Spleen (tissue), 11 donors: ENCODE data around the gene MBNL2. TPM values are rescaled to one million over a fixed set of nuclear protein-coding genes. Genes with fewer than 3 reads are reported as not detected.

ENCODE experiments used
- DNase-seq: peaks from one replicate; pipeline ENCODE4 v3.0.0-alpha.2; 2020
- H3K27ac ChIP-seq, 8 donors: fragments of 200-600 bp; sonication (generic) in 7 of 8; 1 replicate in 4 of 8; 2 replicates in 4 of 8; pipeline versions ENCODE4 v1.5.0 to v1.8.0; 2016 to 2021; ENCODE audit warnings: inconsistent platforms in 4 of 8, mild to moderate bottlenecking in 4 of 8, moderate library complexity in 1 of 8
- H3K27me3 ChIP-seq, 7 donors: fragments of 200-600 bp; sonication (generic) in 6 of 7; replicated peaks in 1 of 7; 1 replicate in 4 of 7; 2 replicates in 3 of 7; pipeline versions ENCODE4 v1.5.0 to v1.8.0; 2016 to 2021; ENCODE audit warnings: inconsistent platforms in 3 of 7, mild to moderate bottlenecking in 1 of 7
- H3K36me3 ChIP-seq, 6 donors: fragments of 200-600 bp; sonication (generic) in 5 of 6; 1 replicate in 4 of 6; 2 replicates in 2 of 6; pipeline versions ENCODE4 v1.5.0 to v1.8.0; 2016 to 2021; ENCODE audit warnings: inconsistent platforms in 2 of 6
- H3K4me1 ChIP-seq, 6 donors: fragments of 200-600 bp; sonication (generic) in 5 of 6; 1 replicate in 3 of 6; 2 replicates in 3 of 6; pipeline versions ENCODE4 v1.5.0 to v1.8.0; 2016 to 2021; ENCODE audit warnings: inconsistent platforms in 3 of 6
- H3K4me3 ChIP-seq, 8 donors: fragments of 200-600 bp; sonication (generic) in 7 of 8; 1 replicate in 4 of 8; 2 replicates in 4 of 8; pipeline versions ENCODE4 v1.5.0 to v1.8.0; 2016 to 2021; ENCODE audit warnings: inconsistent platforms in 4 of 8, mild to moderate bottlenecking in 4 of 8, moderate library complexity in 2 of 8
- H3K9me3 ChIP-seq, 8 donors: fragments of 200-600 bp; sonication (generic) in 7 of 8; 1 replicate in 4 of 8; 2 replicates in 4 of 8; pipeline versions ENCODE4 v1.5.0 to v1.8.0; 2016 to 2021; ENCODE audit warnings: inconsistent platforms in 4 of 8
- POLR2A ChIP-seq, 3 donors: fragments of 450-650 bp; IDR thresholded peaks; one replicate each; pipeline ENCODE4 v1.5.1; 2017; ENCODE audit warnings: antibody characterized with exemption in 3 of 3, mild to moderate bottlenecking in 1 of 3
- POLR2AphosphoS5 ChIP-seq, 3 donors: sonication (generic); formaldehyde crosslinking; IDR thresholded peaks; one replicate each; pipeline ENCODE4 v1.5.1; 2017; ENCODE audit warnings: antibody characterized with exemption in 3 of 3
- WGBS, 5 donors: extraction: QIAGEN DNeasy Blood & Tissue Kit in 3 of 5; methylation state at CpG; one replicate each; pipeline versions ENCODE4 v1.1.5 to v1.1.7; 2013 to 2018; 5-methylcytosine and 5-hydroxymethylcytosine counted together
- intact Hi-C: fragments of 100-400 bp; cut with DNase I; formaldehyde crosslinking; loops from one replicate; pipeline ENCODE4 v1.15.0; 2023; ENCODE audit warnings: low total_unique reads
- polyA plus RNA-seq, 3 donors: library from polyadenylated mRNA; stranded (reverse); fragments of 200-250 nt; gene quantifications; one replicate each; pipeline ENCODE4 v1.2.1, GENCODE V29; 2013
- total RNA-seq, 7 donors: library from RNA; depleted of rRNA in 3 of 7; stranded (reverse); fragments of >200 nt in 3 of 7; fragmentation: NEBNext Ultra II Directional in 4 of 7; extraction: Animal tissue kit (Norgen Biotek cat#: 25700) in 4 of 7; gene quantifications; one replicate each; pipeline versions ENCODE4 v1.1.0 to v1.2.1, GENCODE V29; 2016 to 2021
- TF ChIP-seq, protein P1 (sequence below), 11 experiments: fragments of 200-600 bp in 7 of 11; fragments of 450-650 bp in 4 of 11; sonication (generic) in 4 of 11; IDR thresholded peaks in 8 of 11; conservative IDR thresholded peaks in 3 of 11; 1 replicate in 7 of 11; 2 replicates in 4 of 11; pipeline versions ENCODE4 v1.4.0 to v1.8.0; 2016 to 2021; ENCODE audit warnings: antibody characterized with exemption in 11 of 11, inconsistent platforms in 4 of 11, mild to moderate bottlenecking in 1 of 11
- donor health status: healthy with polysubstance abuse.
- donor health status: DM: no; HTN: no; CAD: no; lungs with moderate emphysema.
- donor health status: DM: no; HTN: no; CAD: no.
- donor health status: Bipolar disorder and iron deficiency.
- donor health status: healthy.
- donor health status: DM: no; HTN: no; CAD: no.
- donor health status: DM: yes; HTN: yes; CAD: no.

Gene MBNL2
- total and polyA plus RNA-seq, 10 donors, result 7.0 to 56.3 (median 31.1) TPM

DNA sequence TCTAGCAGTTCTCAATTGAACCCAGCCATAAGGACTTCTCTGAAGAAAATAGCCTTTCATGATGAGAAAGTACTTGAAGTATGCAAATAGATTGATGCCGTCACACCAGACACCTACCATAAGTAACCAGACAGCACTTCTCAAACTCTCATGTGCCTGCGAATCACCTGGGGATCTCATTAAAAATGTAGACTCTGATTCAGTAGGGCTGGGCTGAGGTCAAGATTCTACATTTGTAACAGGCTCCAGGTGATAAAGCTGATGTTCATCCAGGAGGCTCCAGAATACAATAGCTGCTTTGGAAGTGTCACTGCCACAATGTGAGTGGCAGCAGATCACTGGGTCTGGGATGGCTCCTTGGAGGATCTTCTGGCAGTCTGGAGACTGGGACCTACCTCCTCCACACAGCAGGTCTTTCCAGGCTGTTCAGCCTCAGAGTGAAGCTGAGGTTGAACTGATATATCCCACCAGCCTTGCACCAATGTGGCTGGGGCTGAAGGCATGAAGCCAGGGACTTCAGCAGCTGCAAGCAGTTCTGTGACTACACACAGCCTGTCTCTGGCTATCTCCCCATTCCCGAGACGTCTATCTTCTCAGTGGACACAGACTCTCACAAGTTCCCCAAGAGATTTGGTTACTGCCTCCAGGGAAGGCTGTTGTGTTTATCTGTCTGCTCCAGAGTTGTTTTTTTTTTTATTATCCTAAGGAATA is 9.1 kb downstream of the MBNL2 start:
- WGBS, 5 donors, result 80 to 95% (median 92%) methylated on average over 4 of the region's 4 CpGs
- Histone ChIP-seq H3K9me3 (no peaks in the 10 kb centered on the region), H3K4me1 (peaks cover 15 to 65% (median 33%) of the 10 kb centered on the region in 6 donors), H3K4me3 (no peak overlapping the region), H3K36me3 (peaks cover 0 to 33% (median 0%) of the 10 kb centered on the region in 6 donors), H3K27ac (no peak overlapping the region), H3K27me3 (peaks cover 0 to 26% (median 0%) of the 10 kb centered on the region in 7 donors)
- no peak for DNase-seq
- intact Hi-C loops, result no loop called here
- TF ChIP-seq POLR2AphosphoS5 (IDR thresholded peaks at IDR 0.05), result no peak
- TF ChIP-seq POLR2A (IDR thresholded peaks at IDR 0.05), result no peak
- TF ChIP-seq, protein P1, sequence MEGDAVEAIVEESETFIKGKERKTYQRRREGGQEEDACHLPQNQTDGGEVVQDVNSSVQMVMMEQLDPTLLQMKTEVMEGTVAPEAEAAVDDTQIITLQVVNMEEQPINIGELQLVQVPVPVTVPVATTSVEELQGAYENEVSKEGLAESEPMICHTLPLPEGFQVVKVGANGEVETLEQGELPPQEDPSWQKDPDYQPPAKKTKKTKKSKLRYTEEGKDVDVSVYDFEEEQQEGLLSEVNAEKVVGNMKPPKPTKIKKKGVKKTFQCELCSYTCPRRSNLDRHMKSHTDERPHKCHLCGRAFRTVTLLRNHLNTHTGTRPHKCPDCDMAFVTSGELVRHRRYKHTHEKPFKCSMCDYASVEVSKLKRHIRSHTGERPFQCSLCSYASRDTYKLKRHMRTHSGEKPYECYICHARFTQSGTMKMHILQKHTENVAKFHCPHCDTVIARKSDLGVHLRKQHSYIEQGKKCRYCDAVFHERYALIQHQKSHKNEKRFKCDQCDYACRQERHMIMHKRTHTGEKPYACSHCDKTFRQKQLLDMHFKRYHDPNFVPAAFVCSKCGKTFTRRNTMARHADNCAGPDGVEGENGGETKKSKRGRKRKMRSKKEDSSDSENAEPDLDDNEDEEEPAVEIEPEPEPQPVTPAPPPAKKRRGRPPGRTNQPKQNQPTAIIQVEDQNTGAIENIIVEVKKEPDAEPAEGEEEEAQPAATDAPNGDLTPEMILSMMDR (IDR thresholded peaks at IDR 0.05 in 8 of 11, conservative IDR thresholded peaks at IDR 0.05 in 3 of 11), result no peak

DNA sequence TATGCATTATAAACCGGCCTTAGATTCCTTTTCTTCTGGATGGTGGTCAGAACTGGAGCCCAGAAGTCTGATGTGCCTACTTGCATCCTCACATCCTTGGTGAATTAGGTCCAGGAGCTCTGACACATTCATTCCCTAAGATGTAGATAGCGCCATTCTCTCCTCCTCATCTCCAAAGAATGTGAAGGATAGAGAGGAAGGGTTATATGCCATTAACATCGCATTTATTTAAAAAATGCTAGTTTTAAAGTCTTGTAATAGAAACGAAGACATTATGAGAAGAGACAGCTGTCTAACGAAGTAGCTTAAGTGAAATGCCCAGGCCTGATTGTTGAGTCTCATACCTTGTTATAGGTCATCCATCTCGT is 9.7 kb downstream of the MBNL2 start:
- H3K9me3 ChIP-seq, result no peaks in the 10 kb centered on the region
- H3K4me1 ChIP-seq, result peaks cover 9 to 65% (median 30%) of the 10 kb centered on the region in 6 donors
- no peak overlapping the region for H3K4me3 ChIP-seq
- peaks cover 0 to 28% (median 0%) of the 10 kb centered on the region in 7 donors for H3K27me3 ChIP-seq
- DNase-seq, result no peak
- intact Hi-C loops, result no loop called here
- H3K36me3 ChIP-seq, result peaks cover 0 to 33% (median 0%) of the 10 kb centered on the region in 6 donors
- 83 to 94% (median 87%) methylated on average over 6 of the region's 6 CpGs for WGBS, 5 donors
- TF ChIP-seq POLR2AphosphoS5 (IDR thresholded peaks at IDR 0.05) (no peak), POLR2A (IDR thresholded peaks at IDR 0.05) (no peak)
- TF ChIP-seq, protein P1 (IDR thresholded peaks at IDR 0.05 in 8 of 11, conservative IDR thresholded peaks at IDR 0.05 in 3 of 11), result no peak
- no peak overlapping the region for H3K27ac ChIP-seq

DNA sequence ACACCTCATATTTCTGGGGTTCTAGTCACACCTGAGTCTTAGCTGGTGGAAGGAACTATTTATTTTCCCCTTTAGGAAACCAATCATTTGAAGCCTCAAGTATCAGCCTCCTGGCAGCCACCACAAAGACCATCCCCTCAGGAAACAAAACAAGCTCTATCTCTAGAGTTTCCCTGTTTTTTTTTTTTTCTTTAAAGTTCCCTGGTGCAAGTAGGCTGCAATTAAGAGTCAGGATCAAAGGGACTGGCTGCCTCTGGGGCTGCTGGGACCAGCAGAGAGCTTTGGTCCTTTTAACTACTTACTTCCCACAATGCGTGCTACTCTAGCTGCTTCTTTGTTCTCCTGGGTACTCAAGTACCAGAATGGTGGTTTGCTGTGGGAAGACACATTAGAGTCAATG is 11.4 kb downstream of the MBNL2 start:
- DNase-seq, result no peak
- intact Hi-C loops, result no loop called here
- no peaks in the 10 kb centered on the region for H3K9me3 ChIP-seq
- no peak overlapping the region for H3K27ac ChIP-seq
- 92 to 100% (median 97%) methylated on average over 1 of the region's 1 CpG for WGBS, 5 donors
- H3K4me1 ChIP-seq, result peaks cover 0 to 60% (median 25%) of the 10 kb centered on the region in 6 donors
- H3K36me3 ChIP-seq, result peaks cover 0 to 33% (median 0%) of the 10 kb centered on the region in 6 donors
- no peak for TF ChIP-seq POLR2AphosphoS5 (IDR thresholded peaks at IDR 0.05)
- TF ChIP-seq, protein P1 (IDR thresholded peaks at IDR 0.05 in 8 of 11, conservative IDR thresholded peaks at IDR 0.05 in 3 of 11), result no peak
- TF ChIP-seq POLR2A (IDR thresholded peaks at IDR 0.05), result no peak
- H3K4me3 ChIP-seq, result no peak overlapping the region
- H3K27me3 ChIP-seq, result peaks cover 0 to 45% (median 0%) of the 10 kb centered on the region in 7 donors

GRCh38 chr13:97234236-97234635 is 12.1 kb downstream of the MBNL2 start:
- Histone ChIP-seq H3K4me1 (peaks cover 0 to 60% (median 27%) of the 10 kb centered on the region in 6 donors), H3K9me3 (no peaks in the 10 kb centered on the region), H3K27ac (no peak overlapping the region), H3K27me3 (peaks cover 0 to 52% (median 0%) of the 10 kb centered on the region in 7 donors), H3K4me3 (no peak overlapping the region), H3K36me3 (peaks cover 0 to 33% (median 0%) of the 10 kb centered on the region in 6 donors)
- WGBS, 5 donors, result 96 to 99% (median 98%) methylated on average over 5 of the region's 5 CpGs
- TF ChIP-seq, protein P1 (IDR thresholded peaks at IDR 0.05 in 8 of 11, conservative IDR thresholded peaks at IDR 0.05 in 3 of 11), result no peak
- TF ChIP-seq POLR2AphosphoS5 (IDR thresholded peaks at IDR 0.05), result no peak
- TF ChIP-seq POLR2A (IDR thresholded peaks at IDR 0.05), result no peak
- no peak for DNase-seq
- intact Hi-C loops, result no loop called here
